HG03558 (cell line): Measurements from ENCODE around the gene RNF167.
"Not testable (repeated sequence)": the region's sequence is repeated elsewhere in the genome, so short reads cannot be mapped to it uniquely, and the experiment has no call there.

Experiments used
- ATAC-seq: cut with Tn5 transposase; IDR thresholded peaks from one replicate; pipeline ENCODE4 v1.9.1; 2021; ENCODE audit warnings: moderate number of reproducible peaks; ENCODE audit not compliant: unreplicated experiment; ENCODE audit errors: extremely low read depth

Gene RNF167

DNA sequence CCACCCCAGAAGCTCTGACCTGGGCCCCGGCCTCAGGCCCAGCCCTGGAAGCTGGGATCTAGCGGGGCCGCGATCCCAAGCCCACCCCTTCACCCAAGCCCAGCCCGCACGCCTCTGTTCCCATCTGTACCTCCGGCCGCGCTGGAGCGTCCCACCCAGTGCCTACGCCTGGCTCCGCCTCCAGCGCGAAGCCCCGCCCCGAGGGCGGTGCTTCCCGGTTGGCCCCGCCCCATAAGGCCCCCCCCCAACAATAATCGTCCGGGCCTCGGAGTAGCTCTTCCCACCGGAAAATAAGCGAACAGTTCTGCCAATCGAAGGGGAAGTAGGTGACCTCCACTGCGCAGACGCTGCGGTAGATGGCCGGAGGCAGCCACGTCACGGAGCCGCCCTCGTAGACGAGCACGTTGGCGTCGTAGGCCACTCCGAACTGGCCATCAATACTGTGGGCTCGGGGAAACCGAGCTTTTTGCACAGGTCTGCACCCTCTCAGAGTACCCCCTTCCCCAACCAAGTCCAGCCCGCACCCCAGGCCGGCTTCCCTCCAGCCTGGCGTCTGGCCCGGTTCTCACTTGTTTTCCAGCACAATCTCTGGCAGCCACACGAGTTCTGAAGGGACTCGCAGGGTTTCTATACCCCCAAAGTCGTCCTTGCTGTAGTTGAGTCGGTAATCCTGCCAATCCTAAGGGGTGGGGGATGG lies 38.3 kb upstream of the RNF167 start:
- no peak for ATAC-seq

DNA sequence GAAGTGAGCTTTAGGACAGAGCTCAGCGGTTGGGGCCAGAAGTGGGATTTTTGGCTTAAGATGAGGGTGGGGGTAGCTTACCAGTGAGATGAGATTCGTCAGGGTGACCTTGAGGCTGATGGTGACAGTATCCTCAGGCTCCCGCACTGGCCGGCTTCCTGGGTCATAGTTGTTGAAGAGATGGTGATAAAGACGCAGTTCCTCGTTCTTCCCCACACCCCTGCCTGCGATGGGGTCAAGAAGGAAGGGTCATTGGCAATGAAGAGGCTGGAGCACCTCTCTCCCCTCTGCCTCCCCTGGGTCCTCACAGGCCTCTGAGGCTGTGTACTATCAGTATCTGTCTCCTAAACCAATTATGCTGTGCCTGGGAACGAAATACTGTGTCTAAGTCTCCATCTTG lies 37.5 kb upstream of the RNF167 start:
- no peak for ATAC-seq

DNA sequence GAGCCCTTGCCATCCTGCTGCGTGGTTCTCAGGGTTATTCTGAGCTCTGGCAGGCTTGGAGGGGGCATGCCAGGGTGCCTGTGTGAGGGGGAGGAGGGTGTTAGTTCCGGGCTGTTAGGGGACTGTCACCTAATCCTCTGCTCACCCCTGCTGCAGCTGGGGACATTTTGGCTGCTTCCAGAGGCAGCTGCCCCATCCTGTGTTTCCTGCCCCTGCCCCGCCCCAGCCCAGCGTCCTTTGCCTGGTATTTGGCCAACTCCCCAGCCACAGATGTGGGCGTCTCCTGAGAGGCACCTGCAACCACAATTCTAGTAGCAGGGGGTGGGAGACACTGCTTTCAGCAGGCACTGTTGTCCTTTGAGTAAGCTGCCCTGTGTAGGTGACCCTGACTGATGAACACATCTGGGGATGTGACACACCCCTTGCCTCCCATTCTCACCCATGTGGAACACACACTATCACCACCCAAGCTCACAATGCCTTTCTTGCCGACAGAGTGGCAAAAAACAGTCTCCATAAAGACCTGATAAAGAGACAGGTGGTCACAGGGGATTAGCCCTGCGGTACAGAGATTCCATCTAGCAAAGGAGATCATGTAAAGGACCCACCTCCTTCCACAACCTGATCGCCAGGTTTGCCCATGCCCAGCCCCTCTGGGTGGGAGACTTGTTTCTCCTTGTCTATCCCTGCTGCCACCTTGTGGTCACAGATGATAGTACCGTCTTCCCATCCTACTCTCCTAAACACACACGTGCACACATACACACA lies 36.8 kb upstream of the RNF167 start, which contains the start of gene CHRNE:
Gene CHRNE, minus strand, starts transcription at position 48 of the 768 bp plus-strand sequence. Its CDS starts 35 bp downstream, at position 13.
- ATAC-seq, result no peak

DNA sequence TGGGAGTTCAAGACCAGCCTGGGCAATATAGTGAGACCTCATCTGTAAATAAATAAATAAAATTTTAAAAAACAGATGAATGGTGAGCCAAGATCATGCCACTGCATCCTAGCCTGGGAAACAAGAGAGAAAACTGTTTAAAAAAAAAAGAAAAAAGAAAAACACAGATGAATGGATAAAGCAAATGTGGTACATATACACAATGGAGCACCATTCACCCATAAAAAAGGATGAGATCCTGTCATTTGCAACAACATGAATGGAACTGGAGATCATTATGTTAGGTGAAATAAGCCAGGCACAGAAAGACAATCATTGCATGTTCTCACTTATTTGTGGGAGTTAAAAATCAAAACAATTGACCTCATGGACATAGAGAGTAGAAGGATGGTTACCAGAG lies 33.4 kb upstream of the RNF167 start:
- not testable (repeated sequence) for ATAC-seq

GRCh38 chr17:4908301-4908700 lies 31.8 kb upstream of the RNF167 start:
- no peak for ATAC-seq

DNA sequence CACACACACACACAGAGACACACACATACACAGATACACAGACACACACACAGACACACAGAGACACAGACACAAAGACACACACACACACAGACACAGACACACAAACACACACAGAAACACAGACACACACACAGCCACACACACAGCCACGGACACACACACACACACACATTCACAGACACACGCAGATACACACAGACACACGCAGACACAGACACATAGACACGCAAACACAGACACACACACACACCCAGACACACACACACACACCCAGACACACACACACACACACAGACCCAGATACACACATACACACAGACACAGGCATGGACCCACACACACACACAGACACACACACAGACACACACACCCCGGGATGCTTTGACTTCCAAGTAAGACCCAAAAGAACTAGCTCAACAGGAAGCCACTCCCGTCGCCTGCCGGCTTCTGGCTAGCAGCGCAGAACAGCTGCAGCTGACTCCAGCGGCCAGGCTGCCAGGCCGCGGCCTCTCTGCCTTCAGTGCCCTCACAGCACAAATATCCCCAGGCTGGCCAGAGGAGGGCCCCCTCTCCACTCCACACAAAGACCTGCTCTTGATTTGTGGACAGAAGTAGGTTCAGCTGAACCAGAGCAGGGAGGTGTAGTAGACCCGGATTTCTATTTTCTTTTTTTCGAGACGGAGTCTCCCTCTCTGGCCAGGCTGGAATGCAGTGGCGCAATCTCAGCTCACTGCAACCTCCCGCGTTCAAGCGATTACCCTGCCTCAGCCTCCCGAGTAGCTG lies 31.2 kb upstream of the RNF167 start:
- no peak for ATAC-seq

DNA sequence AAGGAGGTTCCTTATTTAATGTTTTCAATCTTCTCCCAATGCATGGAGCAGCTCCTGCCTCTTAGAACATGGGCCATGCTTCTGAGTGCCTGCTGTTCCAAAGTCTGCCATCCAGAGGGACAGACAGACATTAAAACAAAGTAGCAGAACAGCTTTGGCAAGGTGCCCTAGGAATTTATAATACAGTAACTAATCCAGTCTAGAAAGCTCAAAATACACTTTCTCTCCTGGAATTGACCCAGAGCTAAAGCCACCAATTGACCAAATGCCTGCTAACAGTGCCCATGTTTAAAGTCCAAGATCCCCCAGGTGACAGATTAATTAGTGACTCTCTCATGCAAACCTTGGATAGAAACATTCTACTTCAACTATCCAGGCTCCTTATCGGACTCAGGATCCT lies 26.1 kb upstream of the RNF167 start:
- ATAC-seq, result no peak

- ATAC-seq, result not testable (repeated sequence)
These were observed 25.5 kb upstream of the RNF167 start for GRCh38 chr17:4914551-4914950.

GRCh38 chr17:4919511-4920047 lies 20.5 kb upstream of the RNF167 start:
- ATAC-seq, result no peak

DNA sequence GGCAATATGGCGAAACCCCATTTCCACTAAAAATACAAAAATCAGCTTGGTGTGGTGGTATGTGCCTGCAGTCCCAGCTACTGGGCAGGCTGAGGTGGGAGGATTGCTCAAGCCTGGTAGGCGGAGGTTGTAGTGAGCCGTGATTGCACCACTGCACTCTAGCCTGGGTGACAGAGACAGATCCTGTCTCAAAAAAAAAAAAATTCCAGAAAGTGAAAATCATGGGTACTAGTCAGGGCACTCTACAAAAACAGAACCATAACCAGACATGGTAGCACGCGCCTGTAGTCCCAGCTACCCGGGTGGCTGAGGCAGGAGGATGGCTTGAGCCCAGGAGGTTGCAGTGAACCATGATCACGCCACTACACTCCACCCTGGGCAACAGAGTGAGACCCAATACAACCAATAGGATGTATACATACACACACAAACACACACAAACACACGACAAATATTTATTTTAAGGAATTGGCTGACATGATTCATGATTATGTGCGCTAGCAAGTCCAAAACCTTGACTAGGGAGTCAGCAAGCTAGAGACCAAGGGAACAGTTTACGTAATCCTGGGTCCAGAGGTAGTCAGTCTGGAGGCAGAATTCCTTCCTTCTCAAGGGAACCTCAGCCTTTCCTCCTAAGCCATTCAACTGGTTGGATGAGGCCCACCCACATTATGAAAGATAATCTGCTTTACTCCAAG lies 19.6 kb upstream of the RNF167 start:
- no peak for ATAC-seq

DNA sequence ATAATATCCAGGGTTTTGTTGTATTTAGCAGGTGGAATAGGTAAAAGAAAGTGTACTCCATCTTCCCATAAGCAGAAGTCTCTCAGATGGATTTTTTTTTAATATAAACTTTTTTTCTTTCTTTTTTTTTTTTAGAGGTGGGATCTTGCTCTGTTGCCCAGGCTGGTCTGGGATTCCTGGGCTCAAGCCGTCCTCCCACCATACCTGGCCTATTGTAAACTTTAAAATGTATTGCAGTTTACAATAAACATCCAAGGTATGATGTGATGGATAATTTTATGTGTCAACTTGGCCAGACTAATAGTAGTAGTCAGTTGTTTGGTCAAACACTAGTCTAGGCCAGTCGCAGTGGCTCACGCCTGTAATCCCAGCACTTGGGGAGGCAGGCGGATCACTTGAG lies 18.7 kb upstream of the RNF167 start:
- no peak for ATAC-seq

- ATAC-seq, result not testable (repeated sequence)
These were observed 13.3 kb upstream of the RNF167 start for GRCh38 chr17:4926577-4927335.

DNA sequence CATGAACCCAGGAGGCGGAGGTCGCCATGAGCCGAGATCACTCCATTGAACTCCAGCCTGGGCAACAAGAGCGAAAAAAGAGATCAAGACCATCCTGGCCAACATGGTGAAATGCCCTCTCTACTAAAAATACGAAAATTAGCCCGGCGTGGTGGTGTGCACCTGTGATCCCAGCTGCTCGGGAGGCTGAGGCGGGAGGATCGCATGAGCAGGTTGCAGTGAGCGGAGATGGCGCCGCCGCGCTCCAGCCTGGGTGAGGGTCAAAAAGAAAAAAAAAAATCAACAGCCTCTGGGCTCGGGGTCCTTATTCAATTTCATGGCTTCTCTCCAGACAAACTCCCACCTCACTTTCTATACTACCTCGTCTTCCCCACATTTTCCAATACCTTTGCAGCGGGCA lies 11.2 kb upstream of the RNF167 start:
- ATAC-seq, result no peak

GRCh38 chr17:4931963-4932362 lies 8.1 kb upstream of the RNF167 start, which contains the start of gene GP1BA:
Gene GP1BA, plus strand, starts transcription at chr17:4932277. Its CDS starts 328 bp downstream, at chr17:4932605.
- no peak for ATAC-seq

DNA sequence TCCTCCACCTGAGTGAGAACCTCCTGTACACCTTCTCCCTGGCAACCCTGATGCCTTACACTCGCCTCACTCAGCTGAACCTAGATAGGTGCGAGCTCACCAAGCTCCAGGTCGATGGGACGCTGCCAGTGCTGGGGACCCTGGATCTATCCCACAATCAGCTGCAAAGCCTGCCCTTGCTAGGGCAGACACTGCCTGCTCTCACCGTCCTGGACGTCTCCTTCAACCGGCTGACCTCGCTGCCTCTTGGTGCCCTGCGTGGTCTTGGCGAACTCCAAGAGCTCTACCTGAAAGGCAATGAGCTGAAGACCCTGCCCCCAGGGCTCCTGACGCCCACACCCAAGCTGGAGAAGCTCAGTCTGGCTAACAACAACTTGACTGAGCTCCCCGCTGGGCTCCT lies 7.3 kb upstream of the RNF167 start:
- ATAC-seq, result no peak

- no peak for ATAC-seq
These were observed 6.4 kb upstream of the RNF167 start for GRCh38 chr17:4933646-4934045.

- ATAC-seq, result no peak
These were observed 5.7 kb upstream of the RNF167 start for GRCh38 chr17:4934173-4934979.

DNA sequence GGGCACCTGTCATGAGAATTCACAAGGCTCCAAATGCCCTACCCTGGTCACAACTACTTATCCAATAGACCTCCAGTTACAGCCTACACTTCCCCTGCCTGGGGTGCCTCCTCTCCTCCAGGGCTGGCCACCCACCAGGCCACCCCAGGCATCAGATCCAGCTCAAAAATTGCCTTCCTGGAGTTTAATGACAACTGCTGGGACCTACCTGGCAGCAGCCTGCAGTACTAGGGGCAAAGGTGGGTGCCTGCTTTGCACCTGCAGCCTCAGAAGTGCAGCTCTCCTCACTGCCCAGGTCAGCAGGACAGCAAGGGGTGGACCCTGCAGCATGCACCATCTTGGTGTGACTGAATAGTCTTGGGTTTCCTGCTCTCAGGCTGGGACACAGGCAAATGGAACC lies 4.4 kb upstream of the RNF167 start:
- no peak for ATAC-seq
